NCI-H526 (cell line): Measurements from ENCODE around the gene ELP4.
"Not testable (repeated sequence)": the region's sequence is repeated elsewhere in the genome, so short reads cannot be mapped to it uniquely, and the experiment has no call there.

Experiments used
- DNase-seq, 2 experiments: peaks; one replicate each; lab custom pipeline; 2025; lab: John Stamatoyannopoulos, UW

Gene ELP4, protein sequence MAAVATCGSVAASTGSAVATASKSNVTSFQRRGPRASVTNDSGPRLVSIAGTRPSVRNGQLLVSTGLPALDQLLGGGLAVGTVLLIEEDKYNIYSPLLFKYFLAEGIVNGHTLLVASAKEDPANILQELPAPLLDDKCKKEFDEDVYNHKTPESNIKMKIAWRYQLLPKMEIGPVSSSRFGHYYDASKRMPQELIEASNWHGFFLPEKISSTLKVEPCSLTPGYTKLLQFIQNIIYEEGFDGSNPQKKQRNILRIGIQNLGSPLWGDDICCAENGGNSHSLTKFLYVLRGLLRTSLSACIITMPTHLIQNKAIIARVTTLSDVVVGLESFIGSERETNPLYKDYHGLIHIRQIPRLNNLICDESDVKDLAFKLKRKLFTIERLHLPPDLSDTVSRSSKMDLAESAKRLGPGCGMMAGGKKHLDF

GRCh38 chr11:31509429-31510345, at the start of gene ELP4, which contains the start of gene IMMP1L:
ELP4 (plus strand) TSS chr11:31509767; CDS start chr11:31509785, 18 bp downstream.
IMMP1L (minus strand) TSS chr11:31509622; CDS start chr11:31463276, 46,346 bp downstream.
- DNase-seq, result peak; percentile 98 to 100

- no peak for DNase-seq
Observed at GRCh38 chr11:31464436-31464835, 45.1 kb upstream of the ELP4 start.

GRCh38 chr11:31474083-31474482, 35.5 kb upstream of the ELP4 start:
- no peak for DNase-seq

GRCh38 chr11:31477528-31478222, 31.9 kb upstream of the ELP4 start:
- peak; percentile 10 to 42 for DNase-seq

- peak in 1 of 2 experiments; percentile 21 for DNase-seq
Observed at GRCh38 chr11:31478223-31478590, 31.4 kb upstream of the ELP4 start.

DNA sequence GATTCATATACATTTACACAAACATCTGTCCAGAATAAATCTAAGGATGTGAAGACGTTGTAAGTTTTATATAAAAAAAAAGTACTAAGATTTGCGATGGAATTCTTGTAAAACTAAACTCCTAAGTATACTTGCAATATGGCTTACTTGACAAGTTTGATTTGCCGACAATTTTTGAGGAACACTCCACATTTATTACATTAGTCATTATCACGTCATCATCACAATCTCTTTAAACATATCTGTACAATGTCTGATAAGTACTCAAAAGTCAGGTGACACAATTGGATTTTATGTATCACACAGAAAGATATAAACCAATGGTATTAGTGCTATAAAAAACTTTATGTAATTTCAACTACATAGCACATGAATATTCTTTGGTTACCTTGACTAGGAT, 30.5 kb upstream of the ELP4 start:
- DNase-seq, result no peak

- peak; percentile 84 to 91 for DNase-seq
Observed at GRCh38 chr11:31480930-31481329, 28.6 kb upstream of the ELP4 start.

DNA sequence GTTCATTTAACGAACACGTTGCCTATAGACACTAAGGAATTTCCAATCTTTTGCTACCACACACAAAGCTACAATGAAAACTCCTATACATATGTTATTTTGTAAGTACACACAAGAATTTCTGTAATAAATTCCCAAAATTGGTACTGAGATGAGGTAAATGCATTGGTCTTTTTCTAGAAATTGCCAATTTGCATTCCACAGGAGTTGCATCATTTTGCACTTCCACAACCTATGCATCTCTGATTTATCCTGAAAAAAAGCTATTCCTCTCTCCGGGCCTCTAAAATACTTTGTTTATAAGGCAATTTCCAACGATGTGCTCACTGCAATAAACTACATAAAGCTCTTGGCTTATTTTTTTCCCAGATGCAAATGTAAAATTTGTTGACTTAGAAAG, 25.1 kb upstream of the ELP4 start:
- no peak for DNase-seq

DNA sequence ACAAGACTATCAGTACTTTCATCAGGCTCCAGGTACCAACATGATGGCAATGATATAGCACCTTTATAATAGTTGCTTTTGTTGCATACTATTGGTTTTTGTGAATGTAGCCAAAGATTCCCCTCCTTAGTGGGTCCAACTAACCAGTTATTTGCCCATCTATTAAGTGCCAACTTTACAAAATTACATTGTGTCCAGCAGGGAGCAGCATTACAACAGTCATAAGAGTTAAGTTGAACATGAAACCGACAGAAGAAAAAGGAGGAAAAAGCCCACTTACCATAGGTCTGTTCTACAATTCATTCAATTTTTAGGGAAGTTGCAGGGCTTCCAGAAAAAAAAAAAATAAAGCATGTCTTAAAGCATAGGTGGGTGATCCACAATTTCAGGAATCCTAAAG, 21.7 kb upstream of the ELP4 start:
- DNase-seq, result peak; percentile 51 to 62

- no peak for DNase-seq
Observed at GRCh38 chr11:31492320-31492913, 17.1 kb upstream of the ELP4 start.

- no peak for DNase-seq
Observed at GRCh38 chr11:31493235-31493634, 16.3 kb upstream of the ELP4 start.

DNA sequence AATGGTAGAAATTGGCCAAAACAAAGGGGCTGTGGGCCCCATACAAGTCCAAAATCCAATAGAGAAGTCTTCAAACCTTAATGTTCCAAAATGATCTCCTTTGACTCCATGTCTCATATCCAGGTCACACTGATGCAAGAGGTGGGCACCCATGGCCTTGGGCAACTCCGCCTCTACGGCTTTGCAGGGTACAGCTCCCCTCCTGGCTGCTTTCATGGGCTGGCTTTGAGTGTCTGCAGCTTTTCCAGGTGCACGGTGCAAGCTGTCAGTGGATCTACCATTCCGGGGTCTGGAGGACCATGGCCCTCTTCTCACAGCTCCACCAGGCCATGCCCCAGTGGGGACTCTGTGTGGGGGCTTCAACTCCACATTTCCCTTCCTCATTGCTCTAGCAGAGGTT, 15.8 kb upstream of the ELP4 start:
- not testable (repeated sequence) for DNase-seq

GRCh38 chr11:31499576-31500178, 9.9 kb upstream of the ELP4 start:
- DNase-seq, result no peak

- DNase-seq, result no peak
Observed at GRCh38 chr11:31500560-31500959, 9.0 kb upstream of the ELP4 start.

GRCh38 chr11:31509051-31509428, 527 bp upstream of the ELP4 start:
- peak; percentile 47 to 53 for DNase-seq

- DNase-seq, result no peak
Observed at GRCh38 chr11:31512117-31512516, 2.5 kb downstream of the ELP4 start.

GRCh38 chr11:31521497-31522150, 12.1 kb downstream of the ELP4 start:
- DNase-seq, result no peak

- DNase-seq, result no peak
Observed at GRCh38 chr11:31529189-31529588, 19.6 kb downstream of the ELP4 start.

GRCh38 chr11:31529701-31530100, 20.1 kb downstream of the ELP4 start:
- no peak for DNase-seq

GRCh38 chr11:31531293-31531692, 21.7 kb downstream of the ELP4 start:
- no peak for DNase-seq

DNA sequence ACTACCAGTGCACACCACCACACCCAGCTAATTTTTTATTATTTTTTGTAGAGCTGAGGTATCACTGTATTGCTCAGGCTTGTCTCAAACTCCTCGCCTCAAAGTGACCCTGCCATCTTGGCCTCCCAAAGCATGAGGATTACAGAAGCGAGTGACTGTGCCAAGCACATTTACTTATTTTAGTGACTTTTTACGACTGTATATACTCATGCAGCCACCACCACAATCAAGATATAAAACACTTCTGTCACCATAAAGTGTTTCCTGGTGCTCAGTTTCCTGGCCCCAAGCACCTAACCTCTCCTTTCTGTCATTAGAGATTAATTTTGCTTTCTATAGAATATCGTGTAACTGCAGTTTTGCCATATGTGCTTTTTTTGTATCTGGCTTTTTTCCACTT, 25.9 kb downstream of the ELP4 start:
- DNase-seq, result no peak
